HG03558 (cell line): ENCODE data around the gene MAGI2.

Source experiments
- ATAC-seq: cut with Tn5 transposase; IDR thresholded peaks from one replicate; pipeline ENCODE4 v1.9.1; 2021; ENCODE audit warnings: moderate number of reproducible peaks; ENCODE audit not compliant: unreplicated experiment; ENCODE audit errors: extremely low read depth

MAGI2 gene

GRCh38 chr7:77980087-77980713, 1473.3 kb downstream of the MAGI2 start:
- ATAC-seq: no peak

- ATAC-seq: no peak
Measured at GRCh38 chr7:77979219-77979618, 1474.2 kb downstream of the MAGI2 start.

- ATAC-seq: no peak
Measured at GRCh38 chr7:77975672-77976480, 1477.6 kb downstream of the MAGI2 start.

GRCh38 chr7:77971726-77972125, 1481.7 kb downstream of the MAGI2 start:
- no peak for ATAC-seq

GRCh38 chr7:77967429-77967828, 1486.0 kb downstream of the MAGI2 start:
- no peak for ATAC-seq
